ENCODE measurements around the gene DNLZ. TPM values are rescaled to one million over a fixed set of nuclear protein-coding genes. Genes with fewer than 3 reads are reported as not detected.

The DNLZ gene
- polyA plus RNA-seq, 1 of the 3 experiments (the other 2 are of a cell fraction): 40.6 TPM

GRCh38 chr9:136410500-136411287 lies 47.1 kb upstream of the DNLZ start, which contains the start of the genes ENTR1 and PMPCA (continued):
- TF ChIP-seq NRF1 (IDR thresholded peaks at IDR 0.05; ENCODE audit: low read depth, low read length): no peak

DNA sequence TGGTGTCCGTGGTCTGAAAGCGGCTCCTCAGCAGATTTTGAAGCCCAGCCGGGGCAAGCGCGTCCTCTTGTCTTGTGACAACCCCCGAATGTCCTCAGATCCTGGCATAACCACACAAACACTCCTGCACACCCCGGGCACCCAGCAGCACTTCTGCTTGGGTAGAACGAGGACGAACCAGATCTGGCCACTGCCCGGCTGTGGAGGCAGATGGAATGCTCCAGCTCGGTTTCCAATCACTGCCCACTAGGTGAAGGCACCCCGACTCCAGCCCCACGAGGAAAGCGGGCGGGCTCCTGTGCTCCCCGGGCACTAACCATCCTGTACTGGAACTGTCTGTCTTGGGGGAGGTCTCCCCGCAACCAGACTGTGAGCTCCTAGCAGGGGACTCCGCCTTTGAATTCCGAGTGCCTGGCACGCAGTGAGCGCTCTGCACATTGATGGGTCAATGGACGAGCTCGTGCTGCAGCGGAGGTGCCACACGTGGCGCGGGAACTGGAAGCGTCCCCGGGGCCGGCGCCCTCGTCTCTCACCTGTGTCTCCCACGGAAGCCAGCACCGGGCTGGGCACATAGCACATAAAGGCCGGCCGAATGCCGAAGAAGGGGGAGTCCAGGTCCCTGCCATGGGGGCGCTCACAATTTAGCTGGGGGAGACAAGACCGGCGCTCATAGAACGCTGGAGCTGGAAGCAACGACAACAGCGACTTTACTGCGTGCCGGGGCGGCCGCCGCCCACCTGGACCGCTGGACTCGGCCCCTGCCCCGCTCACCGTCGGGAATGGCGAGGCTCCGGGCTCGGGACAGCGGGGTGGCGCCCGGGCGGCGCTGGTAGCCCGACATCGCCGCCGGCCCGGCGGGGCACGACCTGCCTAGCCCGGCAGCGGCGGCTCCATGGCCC lies 46.3 kb upstream of the DNLZ start:
- H3K36me3 ChIP-seq (replicated peaks in 1 of 2; ENCODE audit: control insufficient read depth in 1 of 2, insufficient read depth in 2 of 2, low read length in 1 of 2): peaks cover 30 to 56% of the 10 kb centered on the region in 2 experiments
- POLR2A ChIA-PET: interaction anchor here (0.7 to 1.4 kb wide), 4 partner anchors 9 to 83 kb away, joined by 3 to 5 read pairs (median 4); partner anchors contain the start of gene DNLZ
- 0 out of 2 replicates have a peak overlapping the region, but pooled peaks have one; percentile 79 for H2AFZ ChIP-seq (ENCODE audit: low read depth)
- peaks cover 7% of the 10 kb centered on the region for H4K20me1 ChIP-seq (ENCODE audit: insufficient read depth)
- peaks cover 9% of the 10 kb centered on the region for H3F3A ChIP-seq (replicated peaks; ENCODE audit: insufficient read depth)
- H3K27me3 ChIP-seq (ENCODE audit: insufficient read depth): no peaks in the 10 kb centered on the region
- H3K9me3 ChIP-seq: no peaks in the 10 kb centered on the region
- H3K79me2 ChIP-seq (ENCODE audit: insufficient read depth): peaks cover 66% of the 10 kb centered on the region
- H3K4me3 ChIP-seq (ENCODE audit: low read depth in 2 of 2, low read length in 1 of 2): peak overlapping the region; percentile 82 to 98
- peak; percentile 80 for DNase-seq
- no peaks in the 10 kb centered on the region for H3K9me2 ChIP-seq
- WGBS (ENCODE audit: low lambda C conversion rate): 16% methylated on average over 35 of the region's 71 CpGs
- peak overlapping the region; percentile 79 for H3K9ac ChIP-seq
- H3K4me1 ChIP-seq (ENCODE audit: control insufficient read depth in 1 of 2, insufficient read depth in 2 of 2, low read depth in 1 of 2, low read length in 1 of 2): peaks cover 16 to 24% of the 10 kb centered on the region in 2 experiments
- TF ChIP-seq USF2 (IDR thresholded peaks at IDR 0.05; ENCODE audit: borderline replicate concordance, low read depth, low read length) (no peak), SIN3A (IDR thresholded peaks at IDR 0.05; ENCODE audit: borderline replicate concordance, low read depth, low read length) (0 out of 2 replicates have a peak, but pooled peaks have one; percentile 45), FOXM1 (IDR thresholded peaks at IDR 0.05; ENCODE audit: low read depth) (no peak), MXI1 (IDR thresholded peaks at IDR 0.05; ENCODE audit: low read depth, low read length) (peak; percentile 97), RFX5 (IDR thresholded peaks at IDR 0.05; ENCODE audit: low read length) (no peak), IRF3 (IDR thresholded peaks at IDR 0.05; ENCODE audit: low read depth, low read length) (no peak)
- TF ChIP-seq, protein P1, sequence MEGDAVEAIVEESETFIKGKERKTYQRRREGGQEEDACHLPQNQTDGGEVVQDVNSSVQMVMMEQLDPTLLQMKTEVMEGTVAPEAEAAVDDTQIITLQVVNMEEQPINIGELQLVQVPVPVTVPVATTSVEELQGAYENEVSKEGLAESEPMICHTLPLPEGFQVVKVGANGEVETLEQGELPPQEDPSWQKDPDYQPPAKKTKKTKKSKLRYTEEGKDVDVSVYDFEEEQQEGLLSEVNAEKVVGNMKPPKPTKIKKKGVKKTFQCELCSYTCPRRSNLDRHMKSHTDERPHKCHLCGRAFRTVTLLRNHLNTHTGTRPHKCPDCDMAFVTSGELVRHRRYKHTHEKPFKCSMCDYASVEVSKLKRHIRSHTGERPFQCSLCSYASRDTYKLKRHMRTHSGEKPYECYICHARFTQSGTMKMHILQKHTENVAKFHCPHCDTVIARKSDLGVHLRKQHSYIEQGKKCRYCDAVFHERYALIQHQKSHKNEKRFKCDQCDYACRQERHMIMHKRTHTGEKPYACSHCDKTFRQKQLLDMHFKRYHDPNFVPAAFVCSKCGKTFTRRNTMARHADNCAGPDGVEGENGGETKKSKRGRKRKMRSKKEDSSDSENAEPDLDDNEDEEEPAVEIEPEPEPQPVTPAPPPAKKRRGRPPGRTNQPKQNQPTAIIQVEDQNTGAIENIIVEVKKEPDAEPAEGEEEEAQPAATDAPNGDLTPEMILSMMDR (IDR thresholded peaks at IDR 0.05): no peak
- TF ChIP-seq, protein P2, sequence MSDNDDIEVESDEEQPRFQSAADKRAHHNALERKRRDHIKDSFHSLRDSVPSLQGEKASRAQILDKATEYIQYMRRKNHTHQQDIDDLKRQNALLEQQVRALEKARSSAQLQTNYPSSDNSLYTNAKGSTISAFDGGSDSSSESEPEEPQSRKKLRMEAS (IDR thresholded peaks at IDR 0.05; ENCODE audit: low read depth): peak; percentile 89
- CTCF ChIA-PET: interaction anchor here (0.8 to 3.6 kb wide), 9 partner anchors 9 to 199 kb away, joined by 3 to 26 read pairs (median 3); partner anchors contain the start of genes DNLZ and SNAPC4
- H3K27ac ChIP-seq (ENCODE audit: low read depth in 2 of 2, low read length in 1 of 2): peak overlapping the region; percentile 47 to 67; a peak in 3 of 4 replicates
- peak overlapping the region; percentile 99 for H3K4me2 ChIP-seq

Data from SK-N-SH (cell line).